GM12878 (cell line): ENCODE data around the gene FLAD1.

Experiments used
- BHLHE40 ChIP-seq, 2 experiments: fragments of 450-650 bp in 1 of 2; IDR thresholded peaks; 2 replicates each; pipeline ENCODE4 v1.6.1; 2011 to 2017; ENCODE audit warnings: low read depth in 2 of 2, borderline replicate concordance in 1 of 2, improper control_type of control experiment in 1 of 2, low read length in 1 of 2, mild to moderate bottlenecking in 1 of 2
- CTCF ChIP-seq, 3 experiments: IDR thresholded peaks in 2 of 3; conservative IDR thresholded peaks in 1 of 3; 2 replicates each; pipeline ENCODE4 v1.5.1; 2011; ENCODE audit warnings: low read depth in 3 of 3, low read length in 3 of 3, mild to moderate bottlenecking in 3 of 3, control low read depth in 2 of 3, moderate library complexity in 2 of 3, inconsistent platforms in 1 of 3, mixed read lengths in 1 of 3; ENCODE audit not compliant: control insufficient read depth in 2 of 3, insufficient read depth in 1 of 3; ENCODE audit errors: extremely low read depth in 1 of 3
- IRF3 ChIP-seq: fragments of 450-650 bp; IDR thresholded peaks from 2 replicates; pipeline ENCODE4 v1.6.1; 2014; ENCODE audit warnings: mild to moderate bottlenecking
- NFIC ChIP-seq: IDR thresholded peaks from 2 replicates; pipeline ENCODE4 v1.6.1; 2012; ENCODE audit warnings: low read depth, mild to moderate bottlenecking, inconsistent platforms, low read length, moderate library complexity
- NR2C1 ChIP-seq: fragments of 450-650 bp; IDR thresholded peaks from 2 replicates; pipeline ENCODE4 v1.6.1; 2017; ENCODE audit warnings: antibody characterized with exemption, mild to moderate bottlenecking, moderate library complexity
- PAX5 ChIP-seq: IDR thresholded peaks from 2 replicates; pipeline ENCODE4 v1.6.1; 2011; ENCODE audit warnings: low read depth, low read length, borderline replicate concordance
- POLR2A ChIP-seq: IDR thresholded peaks from 2 replicates; pipeline ENCODE4 v1.6.1; 2011; ENCODE audit warnings: low read depth, mild to moderate bottlenecking, low read length
- POLR2AphosphoS5 ChIP-seq: IDR thresholded peaks from 2 replicates; pipeline ENCODE4 v1.6.1; 2011; ENCODE audit warnings: mild to moderate bottlenecking, low read length, inconsistent platforms
- RCOR1 ChIP-seq: conservative IDR thresholded peaks from 2 replicates; pipeline ENCODE4 v1.6.1; 2012; ENCODE audit warnings: low read depth, low read length, improper control_type of control experiment
- SUZ12 ChIP-seq: fragments of 200-600 bp; sonication (generic); IDR thresholded peaks from one replicate; pipeline ENCODE4 v1.6.1; 2018; ENCODE audit warnings: antibody characterized with exemption, mild to moderate bottlenecking; ENCODE audit not compliant: unreplicated experiment

- TF ChIP-seq SUZ12 (no peak), IRF3 (no peak), NFIC (no peak), POLR2A (no peak), CTCF (IDR thresholded peaks at IDR 0.05 in 2 of 3, conservative IDR thresholded peaks at IDR 0.05 in 1 of 3; ENCODE audit: control insufficient read depth in 2 of 3, extremely low read depth in 1 of 3, insufficient read depth in 1 of 3, low read depth in 3 of 3, low read length in 3 of 3) (no peak), BHLHE40 (IDR thresholded peaks at IDR 0.05; ENCODE audit: borderline replicate concordance in 1 of 2, low read depth in 2 of 2, low read length in 1 of 2) (no peak), NR2C1 (no peak), PAX5 (no peak), RCOR1 (no peak), POLR2AphosphoS5 (no peak)
Observed at GRCh38 chr1:155040358-155041093, 57.4 kb downstream of the FLAD1 start.
